Calu3 (cell line): ENCODE measurements around the gene TRPM8. TPM values are rescaled to one million over a fixed set of nuclear protein-coding genes. Genes with fewer than 3 reads are reported as not detected.

Source experiments
- BruUV-seq: library from RNA; stranded (reverse); fragments of 400-500 nt; replicated peaks from 2 replicates; lab custom pipeline; 2021; lab: Mats Ljungman, UMichigan
- CTCF ChIA-PET: fragments of 300-600 bp; sonication (Branson Sonifier 250); formaldehyde crosslinking; loops from one replicate; lab custom pipeline; 2022; ENCODE audit warnings: antibody characterized with exemption; lab: Charles Lee
- DNase-seq: peaks from one replicate; pipeline ENCODE4 v3.0.0; 2022
- H3K27ac Mint-ChIP-seq: one replicate; pipeline ENCODE4 v1.8.0; 2022; ENCODE audit warnings: mixed read lengths; ENCODE audit not compliant: unreplicated experiment
- H3K27me3 Mint-ChIP-seq: one replicate; pipeline ENCODE4 v1.8.0; 2022; ENCODE audit warnings: mixed read lengths; ENCODE audit not compliant: unreplicated experiment
- H3K36me3 Mint-ChIP-seq: one replicate; pipeline ENCODE4 v1.8.0; 2022; ENCODE audit warnings: mild to moderate bottlenecking, moderate library complexity, mixed read lengths; ENCODE audit not compliant: insufficient read depth, unreplicated experiment
- H3K4me1 Mint-ChIP-seq: one replicate; pipeline ENCODE4 v1.8.0; 2022; ENCODE audit warnings: mild to moderate bottlenecking, low read depth, mixed read lengths; ENCODE audit not compliant: unreplicated experiment
- H3K4me3 Mint-ChIP-seq: one replicate; pipeline ENCODE4 v1.8.0; 2022; ENCODE audit warnings: mild to moderate bottlenecking, low read depth, moderate library complexity, mixed read lengths; ENCODE audit not compliant: unreplicated experiment
- H3K9me3 Mint-ChIP-seq: one replicate; pipeline ENCODE4 v1.8.0; 2022; ENCODE audit warnings: low read depth, mixed read lengths; ENCODE audit not compliant: unreplicated experiment
- intact Hi-C: fragments of 100-400 bp; cut with micrococcal nuclease; formaldehyde crosslinking; loops from one replicate; pipeline ENCODE4 v1.10.0; 2022; ENCODE audit not compliant: unreplicated experiment
- total RNA-seq: library from RNA; stranded (reverse); gene quantifications from 2 replicates; pipeline ENCODE4 v1.2.3, GENCODE V29; 2022
- TF ChIP-seq, protein P1 (sequence below): fragments of 200-600 bp; IDR thresholded peaks from one replicate; pipeline ENCODE4 v1.8.0; 2022; ENCODE audit warnings: antibody characterized with exemption; ENCODE audit not compliant: unreplicated experiment

TRPM8 gene
- total RNA-seq, 1 experiment from 2014 or later, result 1.1 TPM

DNA sequence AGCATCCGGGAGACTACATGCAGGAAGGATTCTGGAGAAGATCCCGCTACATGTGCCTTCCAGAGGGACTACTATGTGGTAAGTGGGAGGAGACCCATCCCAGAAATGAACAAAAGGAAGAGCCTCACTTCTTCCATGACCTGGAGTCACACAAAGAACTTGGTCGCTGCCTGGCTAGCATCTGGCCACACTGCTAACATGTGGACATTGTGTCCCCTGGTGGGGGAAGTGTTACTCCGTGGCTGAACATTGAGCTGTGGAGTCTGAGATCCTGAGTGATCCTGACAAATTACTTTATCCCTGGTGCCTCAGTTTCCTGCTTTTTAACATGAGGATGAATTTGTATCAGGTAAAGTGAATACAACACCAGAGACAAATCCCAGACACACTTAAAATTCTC is 141.7 kb downstream of the TRPM8 start:
- CTCF ChIA-PET, result no interaction called here
- DNase-seq, result no peak
- Mint-ChIP-seq H3K27ac (no peak overlapping the region), H3K9me3 (no peaks in the 10 kb centered on the region), H3K36me3 (no peaks in the 10 kb centered on the region), H3K4me1 (peaks cover 2% of the 10 kb centered on the region), H3K27me3 (no peaks in the 10 kb centered on the region), H3K4me3 (no peak overlapping the region)
- intact Hi-C loops, result no loop called here
- TF ChIP-seq, protein P1, sequence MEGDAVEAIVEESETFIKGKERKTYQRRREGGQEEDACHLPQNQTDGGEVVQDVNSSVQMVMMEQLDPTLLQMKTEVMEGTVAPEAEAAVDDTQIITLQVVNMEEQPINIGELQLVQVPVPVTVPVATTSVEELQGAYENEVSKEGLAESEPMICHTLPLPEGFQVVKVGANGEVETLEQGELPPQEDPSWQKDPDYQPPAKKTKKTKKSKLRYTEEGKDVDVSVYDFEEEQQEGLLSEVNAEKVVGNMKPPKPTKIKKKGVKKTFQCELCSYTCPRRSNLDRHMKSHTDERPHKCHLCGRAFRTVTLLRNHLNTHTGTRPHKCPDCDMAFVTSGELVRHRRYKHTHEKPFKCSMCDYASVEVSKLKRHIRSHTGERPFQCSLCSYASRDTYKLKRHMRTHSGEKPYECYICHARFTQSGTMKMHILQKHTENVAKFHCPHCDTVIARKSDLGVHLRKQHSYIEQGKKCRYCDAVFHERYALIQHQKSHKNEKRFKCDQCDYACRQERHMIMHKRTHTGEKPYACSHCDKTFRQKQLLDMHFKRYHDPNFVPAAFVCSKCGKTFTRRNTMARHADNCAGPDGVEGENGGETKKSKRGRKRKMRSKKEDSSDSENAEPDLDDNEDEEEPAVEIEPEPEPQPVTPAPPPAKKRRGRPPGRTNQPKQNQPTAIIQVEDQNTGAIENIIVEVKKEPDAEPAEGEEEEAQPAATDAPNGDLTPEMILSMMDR, result no peak
- no TSS peak for BruUV-seq

DNA sequence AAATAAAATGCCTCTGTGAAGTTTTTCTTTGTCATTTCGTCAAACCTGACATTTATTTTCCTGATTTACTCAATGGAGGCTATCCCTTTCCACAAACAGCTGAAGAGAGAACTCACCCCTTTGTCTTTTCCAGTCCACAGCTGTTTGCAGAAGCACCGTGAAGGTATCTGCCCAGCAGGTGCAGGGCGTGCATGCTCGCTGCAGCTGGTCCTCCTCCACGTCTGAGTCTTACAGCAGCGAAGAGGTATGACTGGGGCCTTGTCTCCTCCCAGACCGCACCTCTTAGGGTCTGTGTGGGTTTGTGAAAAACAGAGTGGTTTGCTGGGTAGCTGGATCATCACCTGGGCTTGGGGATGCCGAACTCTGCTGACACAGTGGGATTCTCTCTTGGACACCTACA is 143.1 kb downstream of the TRPM8 start:
- intact Hi-C loops, result no loop called here
- no peak overlapping the region for H3K27ac Mint-ChIP-seq
- no peaks in the 10 kb centered on the region for H3K9me3 Mint-ChIP-seq
- CTCF ChIA-PET, result no interaction called here
- H3K27me3 Mint-ChIP-seq, result no peaks in the 10 kb centered on the region
- TF ChIP-seq, protein P1, result no peak
- peaks cover 8% of the 10 kb centered on the region for H3K4me1 Mint-ChIP-seq
- DNase-seq, result no peak
- H3K36me3 Mint-ChIP-seq, result no peaks in the 10 kb centered on the region
- no TSS peak for BruUV-seq
- H3K4me3 Mint-ChIP-seq, result no peak overlapping the region

DNA sequence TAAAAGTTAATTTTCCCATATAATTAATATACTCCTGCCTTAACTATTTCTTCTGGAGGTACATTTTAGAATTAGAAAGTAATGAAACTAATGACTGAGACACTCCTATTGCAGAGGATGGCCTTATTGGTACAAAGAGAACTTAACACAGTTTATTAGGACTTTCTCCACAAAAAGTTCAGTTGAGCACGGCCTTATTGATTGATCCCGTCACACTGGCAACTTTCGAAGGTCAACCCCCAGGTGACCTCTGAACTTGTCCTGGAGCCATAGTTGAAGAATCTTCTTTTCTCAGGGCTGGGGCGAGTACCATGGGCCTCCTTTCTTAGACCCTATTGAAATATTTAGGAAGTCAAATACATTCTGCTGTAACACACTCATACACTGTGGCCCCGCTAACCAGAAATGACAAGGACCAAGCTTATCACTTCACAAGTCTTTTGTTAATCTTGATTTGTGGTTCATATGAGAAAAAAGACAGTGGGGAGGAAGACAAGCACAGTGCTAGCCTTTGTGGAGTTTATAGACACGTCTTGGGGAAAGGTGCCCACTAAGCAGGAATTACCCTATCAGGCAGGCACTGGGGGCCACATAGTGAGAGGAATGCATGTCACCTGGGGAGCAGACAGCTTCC is 144.6 kb downstream of the TRPM8 start:
- peaks cover 8% of the 10 kb centered on the region for H3K4me1 Mint-ChIP-seq
- TF ChIP-seq, protein P1, result no peak
- intact Hi-C loops, result no loop called here
- H3K27me3 Mint-ChIP-seq, result no peaks in the 10 kb centered on the region
- BruUV-seq, result no TSS peak
- H3K36me3 Mint-ChIP-seq, result no peaks in the 10 kb centered on the region
- CTCF ChIA-PET, result no interaction called here
- no peak for DNase-seq
- H3K9me3 Mint-ChIP-seq, result no peaks in the 10 kb centered on the region
- no peak overlapping the region for H3K27ac Mint-ChIP-seq
- no peak overlapping the region for H3K4me3 Mint-ChIP-seq

DNA sequence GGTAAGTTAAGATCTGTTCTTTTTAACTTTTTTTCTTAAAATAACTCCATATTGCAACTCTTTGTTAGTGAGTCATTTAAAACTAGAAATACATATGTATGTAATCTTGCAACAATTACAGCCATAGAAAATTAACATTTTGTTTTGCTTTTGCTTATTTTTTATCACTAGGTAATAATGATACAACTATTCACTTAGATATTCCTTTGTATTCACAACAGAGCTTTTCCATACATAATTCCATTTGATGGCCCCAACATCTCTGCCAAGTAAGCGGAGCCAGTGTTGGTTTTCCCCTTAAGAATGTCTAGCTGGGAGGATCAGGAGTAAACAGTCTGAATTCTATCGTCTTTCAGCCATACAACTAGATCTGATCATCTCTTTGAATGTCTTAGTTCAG is 149.4 kb downstream of the TRPM8 start:
- DNase-seq, result no peak
- H3K4me1 Mint-ChIP-seq, result peaks cover 8% of the 10 kb centered on the region
- H3K27me3 Mint-ChIP-seq, result no peaks in the 10 kb centered on the region
- TF ChIP-seq, protein P1, result no peak
- BruUV-seq, result no TSS peak
- H3K36me3 Mint-ChIP-seq, result no peaks in the 10 kb centered on the region
- H3K4me3 Mint-ChIP-seq, result no peak overlapping the region
- CTCF ChIA-PET, result no interaction called here
- no peak overlapping the region for H3K27ac Mint-ChIP-seq
- intact Hi-C loops, result no loop called here
- peaks cover 2% of the 10 kb centered on the region for H3K9me3 Mint-ChIP-seq

Other genes with a start within 250 kb of the TRPM8 start
- gene UGT1A9, start 245.5 kb upstream of the TRPM8 start, total RNA-seq, result 3.5 and 4.3 TPM in 2 replicates
- gene UGT1A7, start 235.5 kb upstream of the TRPM8 start, total RNA-seq, result 7.2 and 7.8 TPM in 2 replicates
- 98.0 and 116 TPM in 2 replicates for gene UGT1A6, start 224.5 kb upstream of the TRPM8 start, total RNA-seq
- gene UGT1A5, start 204.5 kb upstream of the TRPM8 start, total RNA-seq, result 7.1 and 7.3 TPM in 2 replicates
- gene UGT1A4, start 198.6 kb upstream of the TRPM8 start, total RNA-seq, result 6.1 TPM in 2 replicates
- gene UGT1A3, start 188.3 kb upstream of the TRPM8 start, total RNA-seq, result 5.9 and 6.0 TPM in 2 replicates
- gene UGT1A1, start 157.1 kb upstream of the TRPM8 start, total RNA-seq, result 26.7 and 43.9 TPM in 2 replicates
- 0.33 and 0.76 TPM in 2 replicates for gene MROH2A, start 139.0 kb upstream of the TRPM8 start, total RNA-seq
- 58.5 and 71.0 TPM in 2 replicates for gene HJURP, start 62.8 kb upstream of the TRPM8 start, total RNA-seq
- gene SPP2, start 133.3 kb downstream of the TRPM8 start, total RNA-seq, result not detected in 2 replicates